Thyroid gland (tissue), 4 donors: ENCODE measurements around the gene TEX28.
"Not testable (repeated sequence)": the region's sequence is repeated elsewhere in the genome, so short reads cannot be mapped to it uniquely, and the experiment has no call there.

Experiments
- POLR2A ChIP-seq, 2 donors: fragments of 450-650 bp; IDR thresholded peaks; one replicate each; pipeline ENCODE4 v1.6.1; 2017; ENCODE audit warnings: antibody characterized with exemption in 2 of 2, mild to moderate bottlenecking in 2 of 2, moderate library complexity in 1 of 2
- TF ChIP-seq, protein P1 (sequence below), 6 experiments: fragments of 200-600 bp in 3 of 6; fragments of 450-650 bp in 3 of 6; sonication (generic) in 3 of 6; IDR thresholded peaks; one replicate each; pipeline ENCODE4 v1.5.1; 2016 to 2019; ENCODE audit warnings: antibody characterized with exemption in 6 of 6, mild to moderate bottlenecking in 2 of 6, inconsistent platforms in 1 of 6, moderate library complexity in 1 of 6

DNA sequence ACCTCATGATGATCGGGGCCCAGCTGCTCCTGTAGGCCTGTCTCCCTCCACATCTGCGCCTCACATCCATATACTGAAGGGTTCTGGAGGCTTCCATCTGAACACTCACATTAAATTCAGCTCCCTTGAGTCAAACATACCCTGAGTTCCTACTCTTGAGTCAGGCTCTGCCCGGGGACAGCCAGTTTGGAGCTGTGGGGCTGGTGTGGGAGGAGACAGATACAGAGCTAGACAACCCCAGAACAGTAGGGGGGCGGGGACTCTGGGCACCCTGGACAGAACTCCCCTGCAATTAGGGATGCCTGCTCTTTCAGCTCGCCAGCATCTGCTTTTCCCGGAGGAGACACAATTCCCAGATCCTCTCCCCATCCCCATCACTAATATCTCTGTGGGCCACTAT is 31.9 kb downstream of the TEX28 start:
- not testable (repeated sequence) for TF ChIP-seq POLR2A (IDR thresholded peaks at IDR 0.05)
- TF ChIP-seq, protein P1, sequence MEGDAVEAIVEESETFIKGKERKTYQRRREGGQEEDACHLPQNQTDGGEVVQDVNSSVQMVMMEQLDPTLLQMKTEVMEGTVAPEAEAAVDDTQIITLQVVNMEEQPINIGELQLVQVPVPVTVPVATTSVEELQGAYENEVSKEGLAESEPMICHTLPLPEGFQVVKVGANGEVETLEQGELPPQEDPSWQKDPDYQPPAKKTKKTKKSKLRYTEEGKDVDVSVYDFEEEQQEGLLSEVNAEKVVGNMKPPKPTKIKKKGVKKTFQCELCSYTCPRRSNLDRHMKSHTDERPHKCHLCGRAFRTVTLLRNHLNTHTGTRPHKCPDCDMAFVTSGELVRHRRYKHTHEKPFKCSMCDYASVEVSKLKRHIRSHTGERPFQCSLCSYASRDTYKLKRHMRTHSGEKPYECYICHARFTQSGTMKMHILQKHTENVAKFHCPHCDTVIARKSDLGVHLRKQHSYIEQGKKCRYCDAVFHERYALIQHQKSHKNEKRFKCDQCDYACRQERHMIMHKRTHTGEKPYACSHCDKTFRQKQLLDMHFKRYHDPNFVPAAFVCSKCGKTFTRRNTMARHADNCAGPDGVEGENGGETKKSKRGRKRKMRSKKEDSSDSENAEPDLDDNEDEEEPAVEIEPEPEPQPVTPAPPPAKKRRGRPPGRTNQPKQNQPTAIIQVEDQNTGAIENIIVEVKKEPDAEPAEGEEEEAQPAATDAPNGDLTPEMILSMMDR (IDR thresholded peaks at IDR 0.05): not testable (repeated sequence)
